Diencephalon (tissue), 1 donor: ENCODE results near the gene MDN1. TPM values are rescaled to one million over a fixed set of nuclear protein-coding genes. Genes with fewer than 3 reads are reported as not detected.

ENCODE experiments used
- small RNA-seq: library from RNA; depleted of rRNA; stranded (forward); fragments of <200 nt; gene quantifications from one replicate; pipeline ENCODE3, GENCODE V24; 2014
- total RNA-seq: library from RNA; depleted of rRNA; stranded (reverse); fragments of >200 nt; gene quantifications from one replicate; pipeline ENCODE4 v1.2.3, GENCODE V29; 2014

Gene MDN1, protein sequence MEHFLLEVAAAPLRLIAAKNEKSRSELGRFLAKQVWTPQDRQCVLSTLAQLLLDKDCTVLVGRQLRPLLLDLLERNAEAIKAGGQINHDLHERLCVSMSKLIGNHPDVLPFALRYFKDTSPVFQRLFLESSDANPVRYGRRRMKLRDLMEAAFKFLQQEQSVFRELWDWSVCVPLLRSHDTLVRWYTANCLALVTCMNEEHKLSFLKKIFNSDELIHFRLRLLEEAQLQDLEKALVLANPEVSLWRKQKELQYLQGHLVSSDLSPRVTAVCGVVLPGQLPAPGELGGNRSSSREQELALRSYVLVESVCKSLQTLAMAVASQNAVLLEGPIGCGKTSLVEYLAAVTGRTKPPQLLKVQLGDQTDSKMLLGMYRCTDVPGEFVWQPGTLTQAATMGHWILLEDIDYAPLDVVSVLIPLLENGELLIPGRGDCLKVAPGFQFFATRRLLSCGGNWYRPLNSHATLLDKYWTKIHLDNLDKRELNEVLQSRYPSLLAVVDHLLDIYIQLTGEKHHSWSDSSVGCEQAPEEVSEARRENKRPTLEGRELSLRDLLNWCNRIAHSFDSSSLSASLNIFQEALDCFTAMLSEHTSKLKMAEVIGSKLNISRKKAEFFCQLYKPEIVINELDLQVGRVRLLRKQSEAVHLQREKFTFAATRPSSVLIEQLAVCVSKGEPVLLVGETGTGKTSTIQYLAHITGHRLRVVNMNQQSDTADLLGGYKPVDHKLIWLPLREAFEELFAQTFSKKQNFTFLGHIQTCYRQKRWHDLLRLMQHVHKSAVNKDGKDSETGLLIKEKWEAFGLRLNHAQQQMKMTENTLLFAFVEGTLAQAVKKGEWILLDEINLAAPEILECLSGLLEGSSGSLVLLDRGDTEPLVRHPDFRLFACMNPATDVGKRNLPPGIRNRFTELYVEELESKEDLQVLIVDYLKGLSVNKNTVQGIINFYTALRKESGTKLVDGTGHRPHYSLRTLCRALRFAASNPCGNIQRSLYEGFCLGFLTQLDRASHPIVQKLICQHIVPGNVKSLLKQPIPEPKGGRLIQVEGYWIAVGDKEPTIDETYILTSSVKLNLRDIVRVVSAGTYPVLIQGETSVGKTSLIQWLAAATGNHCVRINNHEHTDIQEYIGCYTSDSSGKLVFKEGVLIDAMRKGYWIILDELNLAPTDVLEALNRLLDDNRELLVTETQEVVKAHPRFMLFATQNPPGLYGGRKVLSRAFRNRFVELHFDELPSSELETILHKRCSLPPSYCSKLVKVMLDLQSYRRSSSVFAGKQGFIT (N-terminal part only)
- total RNA-seq, result 30.2 TPM

DNA sequence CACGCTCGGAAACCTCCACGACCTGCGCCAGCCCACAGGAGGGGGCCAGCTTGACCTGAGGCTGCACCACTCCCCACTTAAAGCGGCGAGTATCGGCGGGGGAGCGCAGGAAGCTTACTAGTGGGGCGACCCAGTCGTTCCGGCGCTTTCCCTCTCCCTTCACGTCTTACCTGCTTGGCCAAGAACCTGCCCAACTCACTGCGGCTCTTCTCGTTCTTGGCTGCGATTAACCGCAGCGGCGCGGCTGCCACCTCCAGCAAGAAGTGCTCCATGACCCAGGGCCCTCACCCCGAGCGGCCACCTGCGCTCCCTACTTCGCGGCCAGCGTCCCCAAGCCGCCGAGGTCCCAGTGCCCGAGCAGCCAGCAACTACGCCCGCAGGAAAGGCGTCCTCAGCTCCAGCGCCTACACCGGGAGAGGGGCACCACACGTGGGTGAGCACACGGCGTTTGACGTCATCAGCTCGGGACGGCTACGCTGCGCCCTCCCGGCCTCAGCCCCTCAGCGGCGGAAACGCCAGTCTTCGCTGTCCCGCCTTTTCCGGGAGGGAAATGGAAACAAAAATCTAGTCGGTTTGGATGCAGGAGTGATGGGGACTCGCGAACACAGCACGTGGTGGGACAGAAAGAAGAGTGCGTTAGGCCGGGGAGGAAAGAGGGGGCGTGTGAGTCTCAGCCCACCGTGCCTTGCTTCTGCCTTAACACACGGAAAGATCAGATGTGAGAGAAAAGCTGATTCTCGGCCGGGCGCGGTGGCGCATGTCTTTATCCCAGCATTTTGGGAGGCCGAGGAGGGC is at the start of gene MDN1:
Gene MDN1 (minus strand): TSS at position 459 of the 795 bp plus-strand sequence. CDS start 187 bp downstream, at position 272.

DNA sequence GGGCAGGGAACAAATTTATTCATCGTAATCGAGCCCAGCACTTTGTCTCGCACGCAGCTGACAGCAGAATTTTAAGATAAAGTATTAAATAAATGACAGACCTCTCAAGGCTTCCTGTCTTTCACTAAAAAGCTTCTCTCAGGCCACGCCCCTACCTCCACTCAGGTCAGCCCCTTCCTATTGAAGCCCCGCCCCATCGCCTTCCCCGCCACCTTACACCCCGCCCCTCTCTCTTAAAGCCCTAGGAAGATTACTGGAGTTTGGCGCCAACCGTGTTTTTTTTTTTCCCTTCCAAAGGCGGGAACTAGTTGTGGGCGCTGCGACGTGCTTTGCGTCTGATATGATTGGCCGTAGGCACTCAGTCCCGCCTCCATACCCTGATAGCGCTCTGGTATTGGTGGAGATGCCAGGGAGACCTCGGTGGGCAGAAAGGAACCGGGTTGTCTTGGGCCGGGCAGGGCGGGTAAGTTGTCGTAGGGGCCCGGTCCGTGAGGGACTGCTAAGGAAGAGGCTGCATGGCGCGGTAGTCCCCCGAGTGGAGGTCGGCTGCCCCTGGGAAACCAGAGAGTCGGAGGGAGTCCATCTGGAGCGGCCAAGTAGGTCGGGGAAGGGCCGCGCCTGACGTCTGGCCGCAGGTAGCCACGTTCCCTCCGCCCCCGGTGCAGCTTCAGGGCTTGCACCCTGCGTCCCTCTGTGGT is 10.0 kb upstream of the MDN1 start, which contains the start of gene CASP8AP2:
Gene CASP8AP2 (plus strand): TSS at position 409 of the 698 bp plus-strand sequence.

DNA sequence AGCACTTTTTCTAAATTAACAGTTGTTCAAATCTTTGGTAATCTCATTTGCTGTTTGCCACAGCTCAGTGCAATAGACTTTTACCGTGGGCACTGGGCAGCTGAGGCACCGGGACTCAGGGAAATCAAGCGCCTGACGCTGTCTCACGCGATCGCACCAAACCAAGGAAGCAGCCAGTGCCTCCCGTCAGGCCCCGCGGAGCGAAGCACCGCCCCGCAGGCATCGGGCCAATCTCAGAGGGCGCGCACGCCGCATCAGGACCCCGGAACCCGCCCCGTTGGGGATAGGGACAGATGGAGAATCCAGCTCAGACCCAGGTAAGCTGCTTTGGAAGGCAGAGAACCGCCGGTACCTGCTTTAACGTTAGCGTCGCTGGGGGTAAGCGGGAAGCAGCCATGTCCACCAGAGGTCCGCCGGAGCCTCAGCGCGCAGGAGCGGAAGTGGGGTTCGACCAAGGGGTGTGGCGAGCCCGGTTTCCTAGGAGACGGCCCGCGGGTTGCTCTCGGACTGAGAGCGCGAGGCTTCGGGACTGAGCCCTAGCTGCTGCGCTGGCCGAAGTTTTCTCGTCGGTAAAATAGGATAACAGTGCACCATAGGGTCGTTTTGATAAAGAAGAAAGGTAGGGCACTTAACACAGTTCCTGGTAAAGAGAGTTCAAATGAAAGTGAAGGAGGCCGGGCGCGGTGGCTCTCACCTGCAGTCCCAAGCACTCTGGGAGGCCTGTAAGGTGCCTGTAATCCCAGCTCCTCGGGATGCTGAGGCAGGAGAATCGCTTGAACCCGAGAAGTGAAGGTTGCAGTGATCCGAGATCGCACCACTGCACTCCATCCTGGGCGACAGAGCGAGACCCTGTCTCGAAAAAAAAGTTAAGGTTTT is 181.0 kb downstream of the MDN1 start, which contains the start of gene LYRM2:
Gene LYRM2 (minus strand): TSS at position 428 of the 876 bp plus-strand sequence. CDS start 31 bp downstream, at position 397.

Small RNAs within 50 kb of the gene (small RNA-seq; reads per million reads assigned to genes)
- gene DNAJC19P6 (not detected), gene RF00019 (not detected)

Other genes with a start within 250 kb of the MDN1 start
- 32.3 TPM for gene LYRM2, start 181.0 kb downstream of the MDN1 start, total RNA-seq
- gene CASP8AP2, start 10.1 kb upstream of the MDN1 start, total RNA-seq, result 39.9 TPM
- gene GJA10, start 74.7 kb upstream of the MDN1 start, total RNA-seq, result not detected